Measurements from ENCODE around the gene RNPEPL1. TPM values are rescaled to one million over a fixed set of nuclear protein-coding genes. Genes with fewer than 3 reads are reported as not detected.

Gene RNPEPL1
- total RNA-seq, 1 experiment from 2014 or later, result 101 TPM

GRCh38 chr2:240572141-240573031 is 4.1 kb downstream of the RNPEPL1 start:
- no peaks in the 10 kb centered on the region for H3K9me3 ChIP-seq (ENCODE audit: insufficient read depth, low read depth)
- BruUV-seq (replicated peaks), result no TSS peak

DNA sequence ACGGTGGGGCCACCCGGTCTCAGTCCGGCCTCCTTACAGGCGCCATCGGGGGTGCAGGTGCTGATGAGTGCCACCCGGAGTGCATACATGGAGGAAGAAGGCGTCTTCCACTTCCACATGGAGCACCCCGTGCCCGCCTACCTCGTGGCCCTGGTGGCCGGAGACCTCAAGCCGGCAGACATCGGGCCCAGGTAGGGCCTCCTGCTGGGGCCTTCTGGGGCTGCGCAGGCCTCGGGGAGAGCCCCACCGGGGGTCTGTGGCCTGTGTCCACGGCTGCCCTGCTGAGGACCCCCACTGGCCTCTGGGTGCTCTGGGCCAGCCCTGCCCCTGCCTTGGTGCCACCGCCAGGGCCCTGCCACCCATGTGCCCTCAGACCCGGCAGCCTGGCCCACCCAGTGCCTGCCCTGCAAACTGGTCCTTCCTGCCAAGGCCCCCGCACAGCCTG is 4.8 kb downstream of the RNPEPL1 start:
- Histone ChIP-seq H3K9me3 (ENCODE audit: insufficient read depth, low read depth) (no peaks in the 10 kb centered on the region), H4K20me1 (ENCODE audit: insufficient read depth) (peaks cover 80% of the 10 kb centered on the region), H3K9me2 (ENCODE audit: insufficient read depth) (no peaks in the 10 kb centered on the region), H3K27me3 (ENCODE audit: insufficient read depth, low read depth) (no peaks in the 10 kb centered on the region), H3K4me2 (no peak overlapping the region), H3K79me2 (ENCODE audit: low read depth) (peaks cover 53% of the 10 kb centered on the region), H3K4me3 (no peak overlapping the region), H3K4me1 (replicated peaks; ENCODE audit: insufficient read depth) (peaks cover 20% of the 10 kb centered on the region), H3F3A (ENCODE audit: insufficient read depth, low read depth) (peaks cover 3% of the 10 kb centered on the region), H2AFZ (no peak overlapping the region), H3K27ac (no peak overlapping the region), H3K36me3 (ENCODE audit: low read depth) (peaks cover 9% of the 10 kb centered on the region)
- BruUV-seq (replicated peaks), result no TSS peak
- POLR2A ChIA-PET (ENCODE audit: unreplicated experiment), result no interaction called here
- intact Hi-C loops (cut with micrococcal nuclease; ENCODE audit: unreplicated experiment), result no loop called here
- CTCF ChIA-PET, result interaction anchor here (0.6 kb wide), 1 partner anchor 512 kb away, joined by 3 read pairs; no protein-coding TSS in a partner anchor
- no peak for DNase-seq
- TF ChIP-seq EZH2 (IDR thresholded peaks at IDR 0.05; ENCODE audit: low read depth), result no peak
- TF ChIP-seq, protein P1, sequence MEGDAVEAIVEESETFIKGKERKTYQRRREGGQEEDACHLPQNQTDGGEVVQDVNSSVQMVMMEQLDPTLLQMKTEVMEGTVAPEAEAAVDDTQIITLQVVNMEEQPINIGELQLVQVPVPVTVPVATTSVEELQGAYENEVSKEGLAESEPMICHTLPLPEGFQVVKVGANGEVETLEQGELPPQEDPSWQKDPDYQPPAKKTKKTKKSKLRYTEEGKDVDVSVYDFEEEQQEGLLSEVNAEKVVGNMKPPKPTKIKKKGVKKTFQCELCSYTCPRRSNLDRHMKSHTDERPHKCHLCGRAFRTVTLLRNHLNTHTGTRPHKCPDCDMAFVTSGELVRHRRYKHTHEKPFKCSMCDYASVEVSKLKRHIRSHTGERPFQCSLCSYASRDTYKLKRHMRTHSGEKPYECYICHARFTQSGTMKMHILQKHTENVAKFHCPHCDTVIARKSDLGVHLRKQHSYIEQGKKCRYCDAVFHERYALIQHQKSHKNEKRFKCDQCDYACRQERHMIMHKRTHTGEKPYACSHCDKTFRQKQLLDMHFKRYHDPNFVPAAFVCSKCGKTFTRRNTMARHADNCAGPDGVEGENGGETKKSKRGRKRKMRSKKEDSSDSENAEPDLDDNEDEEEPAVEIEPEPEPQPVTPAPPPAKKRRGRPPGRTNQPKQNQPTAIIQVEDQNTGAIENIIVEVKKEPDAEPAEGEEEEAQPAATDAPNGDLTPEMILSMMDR (conservative IDR thresholded peaks at IDR 0.05), result no peak

More at GRCh38 chr2:240572141-240573031, 4.1 kb downstream of the RNPEPL1 start:
- Histone ChIP-seq H3K27me3 (ENCODE audit: insufficient read depth, low read depth) (no peaks in the 10 kb centered on the region), H3K4me2 (no peak overlapping the region), H3F3A (ENCODE audit: insufficient read depth, low read depth) (no peaks in the 10 kb centered on the region; the same call in none of the 2 replicates), H3K4me3 (no peak overlapping the region), H2AFZ (no peak overlapping the region), H4K20me1 (ENCODE audit: insufficient read depth) (peaks cover 73% of the 10 kb centered on the region), H3K9me2 (ENCODE audit: insufficient read depth) (no peaks in the 10 kb centered on the region), H3K79me2 (ENCODE audit: low read depth) (peaks cover 47% of the 10 kb centered on the region), H3K27ac (no peak overlapping the region), H3K36me3 (ENCODE audit: low read depth) (peaks cover 9% of the 10 kb centered on the region), H3K4me1 (replicated peaks; ENCODE audit: insufficient read depth) (peaks cover 18% of the 10 kb centered on the region)
- intact Hi-C loops (cut with micrococcal nuclease; ENCODE audit: unreplicated experiment), result no loop called here
- ChIA-PET POLR2A (ENCODE audit: unreplicated experiment) (no interaction called here), CTCF (no interaction called here)
- DNase-seq, result no peak
- no peak for TF ChIP-seq EZH2 (IDR thresholded peaks at IDR 0.05; ENCODE audit: low read depth)
- TF ChIP-seq, protein P1 (conservative IDR thresholded peaks at IDR 0.05), result no peak

GRCh38 chr2:240573516-240574385 is 5.5 kb downstream of the RNPEPL1 start:
- Histone ChIP-seq H4K20me1 (ENCODE audit: insufficient read depth) (peaks cover 86% of the 10 kb centered on the region), H3K9me2 (ENCODE audit: insufficient read depth) (no peaks in the 10 kb centered on the region), H3K9me3 (ENCODE audit: insufficient read depth, low read depth) (no peaks in the 10 kb centered on the region), H3K36me3 (ENCODE audit: low read depth) (peaks cover 9% of the 10 kb centered on the region), H3F3A (ENCODE audit: insufficient read depth, low read depth) (peaks cover 9% of the 10 kb centered on the region), H3K79me2 (ENCODE audit: low read depth) (peaks cover 60% of the 10 kb centered on the region), H3K4me3 (no peak overlapping the region), H3K4me2 (no peak overlapping the region), H3K4me1 (replicated peaks; ENCODE audit: insufficient read depth) (peaks cover 27% of the 10 kb centered on the region), H3K27me3 (ENCODE audit: insufficient read depth, low read depth) (no peaks in the 10 kb centered on the region), H2AFZ (no peak overlapping the region), H3K27ac (no peak overlapping the region)
- intact Hi-C loops (cut with micrococcal nuclease; ENCODE audit: unreplicated experiment), result no loop called here
- POLR2A ChIA-PET (ENCODE audit: unreplicated experiment), result no interaction called here
- TF ChIP-seq EZH2 (IDR thresholded peaks at IDR 0.05; ENCODE audit: low read depth), result no peak
- TF ChIP-seq, protein P1 (conservative IDR thresholded peaks at IDR 0.05), result no peak
- CTCF ChIA-PET, result interaction anchor here (0.6 kb wide), 1 partner anchor 513 kb away, joined by 3 read pairs; no protein-coding TSS in a partner anchor
- DNase-seq, result no peak
- no TSS peak for BruUV-seq (replicated peaks)
